ENCODE results near the gene AGMO. TPM values are rescaled to one million over a fixed set of nuclear protein-coding genes. Genes with fewer than 3 reads are reported as not detected.

AGMO gene
- polyA plus RNA-seq, 1 donor (not counting 4 experiments of a cell fraction or from before 2014, with no cell fraction given): not detected

DNA sequence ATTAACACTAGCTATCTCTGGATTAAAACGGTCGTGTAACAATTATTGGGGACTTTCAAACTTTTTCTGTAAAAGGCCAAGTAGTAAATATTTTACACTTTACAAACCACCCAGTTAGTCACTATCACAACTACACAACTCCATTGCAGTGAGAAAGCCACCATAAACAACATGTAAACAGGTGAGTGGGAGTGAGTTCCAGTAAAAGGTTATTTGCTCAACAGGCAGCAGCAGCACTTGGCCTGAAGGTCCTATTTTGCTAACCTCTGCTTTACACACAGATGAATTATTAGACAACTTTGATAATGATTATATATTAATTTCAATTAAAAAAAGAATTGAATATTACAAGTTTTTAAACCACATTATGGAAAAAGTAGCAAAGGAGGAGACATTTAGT is 15.8 kb upstream of the AGMO start:
- FAIRE-seq: no peak
- H3K9ac ChIP-seq (ENCODE audit: control insufficient read depth, extremely low read depth, insufficient read depth, low read length): no peak overlapping the region
- dilution Hi-C loops (cut with MboI; ENCODE audit: extremely low pct_ligation_motif_present, low sequenced_read_pairs): no loop called here
- no peak overlapping the region for H3K27ac ChIP-seq (ENCODE audit: control insufficient read depth, insufficient read depth, low read length)
- H2AFZ ChIP-seq (ENCODE audit: control insufficient read depth, low read length): no peak overlapping the region
- H3K79me2 ChIP-seq (ENCODE audit: control insufficient read depth, insufficient read depth, low read length): no peaks in the 10 kb centered on the region
- no peaks in the 10 kb centered on the region for H3K27me3 ChIP-seq (ENCODE audit: control insufficient read depth, extremely low read depth, insufficient read depth, low read length)
- H3K4me1 ChIP-seq (ENCODE audit: control insufficient read depth, extremely low read depth, insufficient read depth, low read length): no peaks in the 10 kb centered on the region
- no peaks in the 10 kb centered on the region for H3K36me3 ChIP-seq (ENCODE audit: control insufficient read depth in 2 of 2, extremely low read depth in 1 of 2, insufficient read depth in 2 of 2, low read length in 2 of 2)
- no peaks in the 10 kb centered on the region for H3K9me3 ChIP-seq (ENCODE audit: control insufficient read depth, low read depth, low read length)
- H3K4me3 ChIP-seq (ENCODE audit: control insufficient read depth in 2 of 3, extremely low read depth in 1 of 3, insufficient read depth in 2 of 3, low read depth in 1 of 3, low read length in 3 of 3): no peak overlapping the region
- H3K9me1 ChIP-seq (ENCODE audit: control insufficient read depth, extremely low read depth, insufficient read depth, low read length): no peaks in the 10 kb centered on the region
- H3K4me2 ChIP-seq (ENCODE audit: control insufficient read depth, extremely low read depth, insufficient read depth, low read depth, low read length): no peak overlapping the region
- no peaks in the 10 kb centered on the region for H4K20me1 ChIP-seq (ENCODE audit: control insufficient read depth, extremely low read depth, insufficient read depth, low read length)
- DNase-seq (ENCODE audit: low read depth, low spot score): no peak
- TF ChIP-seq, protein P1, sequence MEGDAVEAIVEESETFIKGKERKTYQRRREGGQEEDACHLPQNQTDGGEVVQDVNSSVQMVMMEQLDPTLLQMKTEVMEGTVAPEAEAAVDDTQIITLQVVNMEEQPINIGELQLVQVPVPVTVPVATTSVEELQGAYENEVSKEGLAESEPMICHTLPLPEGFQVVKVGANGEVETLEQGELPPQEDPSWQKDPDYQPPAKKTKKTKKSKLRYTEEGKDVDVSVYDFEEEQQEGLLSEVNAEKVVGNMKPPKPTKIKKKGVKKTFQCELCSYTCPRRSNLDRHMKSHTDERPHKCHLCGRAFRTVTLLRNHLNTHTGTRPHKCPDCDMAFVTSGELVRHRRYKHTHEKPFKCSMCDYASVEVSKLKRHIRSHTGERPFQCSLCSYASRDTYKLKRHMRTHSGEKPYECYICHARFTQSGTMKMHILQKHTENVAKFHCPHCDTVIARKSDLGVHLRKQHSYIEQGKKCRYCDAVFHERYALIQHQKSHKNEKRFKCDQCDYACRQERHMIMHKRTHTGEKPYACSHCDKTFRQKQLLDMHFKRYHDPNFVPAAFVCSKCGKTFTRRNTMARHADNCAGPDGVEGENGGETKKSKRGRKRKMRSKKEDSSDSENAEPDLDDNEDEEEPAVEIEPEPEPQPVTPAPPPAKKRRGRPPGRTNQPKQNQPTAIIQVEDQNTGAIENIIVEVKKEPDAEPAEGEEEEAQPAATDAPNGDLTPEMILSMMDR (optimal IDR thresholded peaks at IDR 0.05 in 1 of 3, IDR thresholded peaks at IDR 0.05 in 1 of 3, conservative IDR thresholded peaks at IDR 0.05 in 1 of 3; ENCODE audit: extremely low read depth in 1 of 3, insufficient read depth in 2 of 3, low read length in 3 of 3): no peak
- TF ChIP-seq EZH2 (IDR thresholded peaks at IDR 0.05; ENCODE audit: low read length): no peak

DNA sequence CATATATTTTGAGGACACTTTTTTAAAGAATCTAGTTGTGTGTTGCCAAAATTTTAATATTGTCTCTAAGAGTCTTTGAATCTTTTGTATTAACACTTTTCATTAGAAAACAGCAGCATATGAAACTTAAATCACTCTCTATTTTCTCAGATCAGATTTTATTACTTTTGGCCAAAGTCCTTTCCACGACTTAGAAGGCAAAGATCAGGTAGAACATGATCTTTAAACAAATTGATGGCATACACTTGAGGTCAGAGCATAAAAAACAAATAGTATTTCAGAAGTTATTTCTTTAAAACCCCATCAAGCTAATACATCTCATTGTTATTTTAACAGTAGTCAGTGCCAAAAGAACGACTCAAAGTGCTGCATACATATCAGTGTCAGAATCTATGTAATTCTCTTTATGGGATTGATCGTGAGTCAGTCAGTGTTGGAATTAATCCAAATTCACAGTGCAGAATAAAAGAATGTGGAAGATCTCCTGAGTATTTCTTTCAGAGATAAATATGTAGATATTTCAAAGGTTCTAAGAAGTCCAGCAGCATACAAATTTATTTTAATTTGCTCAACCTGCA is 9.6 kb upstream of the AGMO start:
- Histone ChIP-seq H3K79me2 (ENCODE audit: control insufficient read depth, insufficient read depth, low read length) (no peaks in the 10 kb centered on the region), H2AFZ (ENCODE audit: control insufficient read depth, low read length) (no peak overlapping the region), H3K27me3 (ENCODE audit: control insufficient read depth, extremely low read depth, insufficient read depth, low read length) (no peaks in the 10 kb centered on the region), H3K4me2 (ENCODE audit: control insufficient read depth, extremely low read depth, insufficient read depth, low read depth, low read length) (no peak overlapping the region), H3K4me3 (ENCODE audit: control insufficient read depth in 2 of 3, extremely low read depth in 1 of 3, insufficient read depth in 2 of 3, low read depth in 1 of 3, low read length in 3 of 3) (no peak overlapping the region), H3K9me3 (ENCODE audit: control insufficient read depth, low read depth, low read length) (no peaks in the 10 kb centered on the region), H3K36me3 (ENCODE audit: control insufficient read depth in 2 of 2, extremely low read depth in 1 of 2, insufficient read depth in 2 of 2, low read length in 2 of 2) (no peaks in the 10 kb centered on the region), H4K20me1 (ENCODE audit: control insufficient read depth, extremely low read depth, insufficient read depth, low read length) (no peaks in the 10 kb centered on the region), H3K9ac (ENCODE audit: control insufficient read depth, extremely low read depth, insufficient read depth, low read length) (no peak overlapping the region), H3K9me1 (ENCODE audit: control insufficient read depth, extremely low read depth, insufficient read depth, low read length) (no peaks in the 10 kb centered on the region), H3K4me1 (ENCODE audit: control insufficient read depth, extremely low read depth, insufficient read depth, low read length) (no peaks in the 10 kb centered on the region), H3K27ac (ENCODE audit: control insufficient read depth, insufficient read depth, low read length) (no peak overlapping the region)
- TF ChIP-seq, protein P1 (optimal IDR thresholded peaks at IDR 0.05 in 1 of 3, IDR thresholded peaks at IDR 0.05 in 1 of 3, conservative IDR thresholded peaks at IDR 0.05 in 1 of 3; ENCODE audit: extremely low read depth in 1 of 3, insufficient read depth in 2 of 3, low read length in 3 of 3): no peak
- no peak for TF ChIP-seq EZH2 (IDR thresholded peaks at IDR 0.05; ENCODE audit: low read length)
- DNase-seq (ENCODE audit: low read depth, low spot score) (no peak), FAIRE-seq (no peak)
- dilution Hi-C loops (cut with MboI; ENCODE audit: extremely low pct_ligation_motif_present, low sequenced_read_pairs): no loop called here

Data from keratinocyte (primary cell).